Lower leg skin (tissue), 4 donors: Measurements from ENCODE around the gene NMNAT3. TPM values are rescaled to one million over a fixed set of nuclear protein-coding genes. Genes with fewer than 3 reads are reported as not detected.

Experiments used
- DNase-seq, 2 donors: peaks; one replicate each; pipeline ENCODE4 v3.0.0-alpha.2; 2019; ENCODE audit warnings: low spot score in 2 of 2
- H3K4me3 ChIP-seq: fragments of 200-600 bp; sonication (generic); 2 replicates; pipeline ENCODE4 v1.5.1; 2017; ENCODE audit warnings: mild to moderate bottlenecking, low read depth; ENCODE audit not compliant: poor library complexity, severe bottlenecking
- POLR2A ChIP-seq, 2 donors: fragments of 450-650 bp; IDR thresholded peaks; one replicate each; pipeline ENCODE4 v1.6.1; 2016 to 2017; ENCODE audit warnings: antibody characterized with exemption in 2 of 2, mild to moderate bottlenecking in 1 of 2, moderate library complexity in 1 of 2
- WGBS, 2 donors: methylation state at CpG; one replicate each; pipeline ENCODE4 v1.1.5; 2018; 5-methylcytosine and 5-hydroxymethylcytosine counted together
- intact Hi-C: fragments of 100-400 bp; cut with DNase I; formaldehyde crosslinking; loops from one replicate; pipeline ENCODE4 v1.15.0; 2023; ENCODE audit warnings: low total_unique reads
- total RNA-seq, 4 donors: library from RNA; depleted of rRNA; stranded (reverse); fragments of >200 nt; gene quantifications; one replicate each; pipeline ENCODE4 v1.1.0, GENCODE V29; 2016
- TF ChIP-seq, protein P1 (sequence below), 3 donors: fragments of 450-650 bp; IDR thresholded peaks; one replicate each; pipeline ENCODE4 v1.5.1; 2016; ENCODE audit warnings: antibody characterized with exemption in 3 of 3, mild to moderate bottlenecking in 3 of 3, moderate library complexity in 2 of 3

NMNAT3 gene
- total RNA-seq, 4 donors from 2014 or later = 33.6 to 41.9 (median 37.5) TPM

DNA sequence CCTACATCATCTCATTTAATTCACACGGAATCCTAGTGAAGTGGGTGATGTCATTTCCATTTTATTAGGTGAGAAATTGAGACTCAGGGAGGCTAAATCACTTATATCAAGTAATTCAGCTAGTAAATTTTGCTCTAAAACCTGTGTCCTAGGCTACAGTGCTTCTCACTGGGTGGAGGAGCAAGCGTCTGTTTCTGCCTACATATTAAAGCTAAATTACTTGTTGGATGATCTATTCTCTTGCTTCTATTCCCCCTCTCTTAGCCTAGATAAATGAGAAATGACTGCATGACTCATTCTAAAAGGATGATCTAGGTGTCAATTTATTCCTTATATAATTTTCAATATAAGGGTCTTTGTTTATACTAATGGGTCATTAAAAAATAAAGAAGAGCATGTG, 100.4 kb downstream of the NMNAT3 start:
- DNase-seq = no peak
- intact Hi-C loops = no loop called here
- 94% methylated on average over 2 of the region's 2 CpGs for WGBS, 2 donors
- no peak for TF ChIP-seq POLR2A (IDR thresholded peaks at IDR 0.05)
- TF ChIP-seq, protein P1, sequence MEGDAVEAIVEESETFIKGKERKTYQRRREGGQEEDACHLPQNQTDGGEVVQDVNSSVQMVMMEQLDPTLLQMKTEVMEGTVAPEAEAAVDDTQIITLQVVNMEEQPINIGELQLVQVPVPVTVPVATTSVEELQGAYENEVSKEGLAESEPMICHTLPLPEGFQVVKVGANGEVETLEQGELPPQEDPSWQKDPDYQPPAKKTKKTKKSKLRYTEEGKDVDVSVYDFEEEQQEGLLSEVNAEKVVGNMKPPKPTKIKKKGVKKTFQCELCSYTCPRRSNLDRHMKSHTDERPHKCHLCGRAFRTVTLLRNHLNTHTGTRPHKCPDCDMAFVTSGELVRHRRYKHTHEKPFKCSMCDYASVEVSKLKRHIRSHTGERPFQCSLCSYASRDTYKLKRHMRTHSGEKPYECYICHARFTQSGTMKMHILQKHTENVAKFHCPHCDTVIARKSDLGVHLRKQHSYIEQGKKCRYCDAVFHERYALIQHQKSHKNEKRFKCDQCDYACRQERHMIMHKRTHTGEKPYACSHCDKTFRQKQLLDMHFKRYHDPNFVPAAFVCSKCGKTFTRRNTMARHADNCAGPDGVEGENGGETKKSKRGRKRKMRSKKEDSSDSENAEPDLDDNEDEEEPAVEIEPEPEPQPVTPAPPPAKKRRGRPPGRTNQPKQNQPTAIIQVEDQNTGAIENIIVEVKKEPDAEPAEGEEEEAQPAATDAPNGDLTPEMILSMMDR (IDR thresholded peaks at IDR 0.05) = no peak
- no peak overlapping the region for H3K4me3 ChIP-seq

- intact Hi-C loops = no loop called here
- TF ChIP-seq, protein P1 (IDR thresholded peaks at IDR 0.05) = no peak
- no peak for TF ChIP-seq POLR2A (IDR thresholded peaks at IDR 0.05)
- peak in 1 of 2 donors; percentile 56 for DNase-seq
- WGBS, 2 donors = 25% methylated on average over 1 of the region's 1 CpG
- H3K4me3 ChIP-seq = no peak overlapping the region
These were observed 103.5 kb downstream of the NMNAT3 start for GRCh38 chr3:139574026-139574947.

DNA sequence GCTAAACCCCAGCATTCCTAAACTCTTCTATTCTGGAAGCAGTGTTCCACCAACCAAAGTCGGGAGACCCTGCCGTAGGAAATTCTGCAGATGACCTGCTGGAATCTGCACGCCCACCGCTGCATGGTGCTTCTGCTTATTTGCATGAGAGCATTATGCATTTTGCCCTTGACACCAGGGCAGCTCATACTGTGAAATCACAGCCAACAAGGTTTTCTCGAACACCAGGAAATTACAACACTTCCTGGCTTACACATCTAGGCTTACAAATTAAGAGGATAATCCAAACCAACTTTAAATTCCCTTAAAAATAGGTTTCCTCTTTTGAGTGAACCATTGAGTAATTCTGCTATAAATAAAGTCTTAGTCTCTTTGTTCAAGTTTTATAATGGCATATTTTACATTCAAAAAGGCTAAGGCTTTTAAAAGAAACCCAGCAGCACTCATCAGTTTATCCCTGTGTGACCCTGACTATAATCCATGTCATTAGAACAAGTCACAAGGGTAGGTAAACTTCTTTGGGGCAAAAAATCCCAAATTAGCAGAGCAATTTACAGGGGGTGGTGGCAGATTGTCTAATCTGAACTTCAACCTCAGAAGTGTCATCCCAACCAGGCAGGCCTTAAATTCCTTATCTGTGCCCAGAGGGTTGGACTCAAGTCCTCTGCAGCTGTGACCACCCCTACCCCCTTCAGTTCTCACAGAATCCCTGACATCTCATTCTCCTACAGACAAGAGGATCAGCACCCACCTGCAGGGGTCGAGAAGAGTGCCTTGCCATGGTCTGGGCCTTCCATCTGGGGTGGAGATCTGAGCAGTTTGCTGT, 104.7 kb downstream of the NMNAT3 start:
- no peak for DNase-seq
- H3K4me3 ChIP-seq = no peak overlapping the region
- WGBS, 2 donors = 68 to 76% methylated on average over 6 of the region's 6 CpGs
- intact Hi-C loops = no loop called here
- no peak for TF ChIP-seq POLR2A (IDR thresholded peaks at IDR 0.05)
- TF ChIP-seq, protein P1 (IDR thresholded peaks at IDR 0.05) = no peak

DNA sequence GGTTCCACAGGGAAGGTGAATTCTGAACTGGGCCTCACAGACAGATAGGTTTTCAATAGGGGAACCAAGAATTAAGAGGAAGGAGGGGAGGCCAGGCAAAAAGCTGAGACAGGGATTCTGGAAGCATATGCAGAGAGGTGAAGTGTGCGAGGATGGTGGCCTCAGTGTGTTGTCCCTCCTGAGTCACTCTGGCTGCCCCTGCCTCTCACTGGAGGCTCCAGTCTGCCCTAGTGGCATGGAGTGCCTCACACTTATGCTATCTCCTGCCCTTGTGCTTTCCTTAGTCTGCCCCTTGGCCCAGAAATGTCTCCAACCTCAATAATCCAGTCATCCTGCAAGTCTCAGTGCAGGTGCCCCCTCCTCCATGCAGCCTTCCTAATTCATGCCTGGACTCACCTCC, 106.1 kb downstream of the NMNAT3 start:
- TF ChIP-seq, protein P1 (IDR thresholded peaks at IDR 0.05) = no peak
- no peak overlapping the region for H3K4me3 ChIP-seq
- 79 to 95% methylated on average over 1 of the region's 1 CpG for WGBS, 2 donors
- DNase-seq = no peak
- intact Hi-C loops = no loop called here

GRCh38 chr3:139564294-139564861, 113.4 kb downstream of the NMNAT3 start:
- intact Hi-C loops = loop anchor here (5.0 kb wide), 1 partner anchor 132 kb away; no protein-coding TSS in a partner anchor
- no peak for TF ChIP-seq POLR2A (IDR thresholded peaks at IDR 0.05)
- TF ChIP-seq, protein P1 (IDR thresholded peaks at IDR 0.05) = no peak
- 74 to 81% methylated on average over 5 of the region's 5 CpGs for WGBS, 2 donors
- DNase-seq = no peak
- H3K4me3 ChIP-seq = no peak overlapping the region
